IMR-90 (cell line): ENCODE measurements around the gene SRGAP2C.
"Not testable (repeated sequence)": the region's sequence is repeated elsewhere in the genome, so short reads cannot be mapped to it uniquely, and the experiment has no call there.

Experiments
- MXI1 ChIP-seq: IDR thresholded peaks from 2 replicates; pipeline ENCODE4 v1.6.1; 2012; ENCODE audit warnings: low read depth, mild to moderate bottlenecking, low read length, moderate library complexity, borderline replicate concordance
- POLR2A ChIP-seq: IDR thresholded peaks from 2 replicates; pipeline ENCODE4 v1.6.1; 2012; ENCODE audit warnings: mild to moderate bottlenecking, low read depth, low read length
- RAD21 ChIP-seq: IDR thresholded peaks from 2 replicates; pipeline ENCODE4 v1.6.1; 2012; ENCODE audit warnings: low read length, improper control_type of control experiment
- SMC3 ChIP-seq: fragments of 150-350 bp; IDR thresholded peaks from 2 replicates; pipeline ENCODE4 v1.6.1; 2016; ENCODE audit warnings: low read depth, mild to moderate bottlenecking, antibody characterized with exemption, low read length, moderate library complexity
- TF ChIP-seq, protein P1 (sequence below): conservative IDR thresholded peaks from 2 replicates; pipeline ENCODE4 v1.5.1; 2012; ENCODE audit warnings: mild to moderate bottlenecking, low read depth, low read length, improper control_type of control experiment
- TF ChIP-seq, protein P2 (sequence below): fragments of 150-350 bp; IDR thresholded peaks from 2 replicates; pipeline ENCODE4 v1.6.1; 2017; ENCODE audit warnings: mild to moderate bottlenecking, antibody characterized with exemption, low read length, low read depth

DNA sequence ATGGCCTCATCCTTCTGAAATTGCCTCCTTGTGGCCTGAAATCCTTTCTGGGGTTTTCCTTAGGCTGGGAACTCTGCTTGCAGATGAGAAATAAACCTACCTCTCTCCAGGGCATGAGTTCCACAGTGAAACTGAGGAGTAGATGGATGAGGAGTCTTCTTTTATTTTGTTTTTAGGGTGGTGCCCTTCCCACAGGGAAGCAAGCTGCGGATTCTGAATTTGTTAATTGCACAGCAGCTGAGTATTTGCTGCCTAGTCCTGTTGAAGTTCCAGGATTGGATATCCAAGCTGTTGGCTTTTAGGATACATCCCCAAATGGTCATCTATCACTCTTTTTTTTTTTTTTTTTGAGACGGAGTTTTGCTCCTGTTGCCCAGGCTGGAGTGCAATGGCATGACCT, 73.4 kb downstream of the SRGAP2C start:
- TF ChIP-seq, protein P1, sequence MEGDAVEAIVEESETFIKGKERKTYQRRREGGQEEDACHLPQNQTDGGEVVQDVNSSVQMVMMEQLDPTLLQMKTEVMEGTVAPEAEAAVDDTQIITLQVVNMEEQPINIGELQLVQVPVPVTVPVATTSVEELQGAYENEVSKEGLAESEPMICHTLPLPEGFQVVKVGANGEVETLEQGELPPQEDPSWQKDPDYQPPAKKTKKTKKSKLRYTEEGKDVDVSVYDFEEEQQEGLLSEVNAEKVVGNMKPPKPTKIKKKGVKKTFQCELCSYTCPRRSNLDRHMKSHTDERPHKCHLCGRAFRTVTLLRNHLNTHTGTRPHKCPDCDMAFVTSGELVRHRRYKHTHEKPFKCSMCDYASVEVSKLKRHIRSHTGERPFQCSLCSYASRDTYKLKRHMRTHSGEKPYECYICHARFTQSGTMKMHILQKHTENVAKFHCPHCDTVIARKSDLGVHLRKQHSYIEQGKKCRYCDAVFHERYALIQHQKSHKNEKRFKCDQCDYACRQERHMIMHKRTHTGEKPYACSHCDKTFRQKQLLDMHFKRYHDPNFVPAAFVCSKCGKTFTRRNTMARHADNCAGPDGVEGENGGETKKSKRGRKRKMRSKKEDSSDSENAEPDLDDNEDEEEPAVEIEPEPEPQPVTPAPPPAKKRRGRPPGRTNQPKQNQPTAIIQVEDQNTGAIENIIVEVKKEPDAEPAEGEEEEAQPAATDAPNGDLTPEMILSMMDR = not testable (repeated sequence)
- TF ChIP-seq POLR2A, SMC3, MXI1, RAD21: not testable (repeated sequence)
- TF ChIP-seq, protein P2, sequence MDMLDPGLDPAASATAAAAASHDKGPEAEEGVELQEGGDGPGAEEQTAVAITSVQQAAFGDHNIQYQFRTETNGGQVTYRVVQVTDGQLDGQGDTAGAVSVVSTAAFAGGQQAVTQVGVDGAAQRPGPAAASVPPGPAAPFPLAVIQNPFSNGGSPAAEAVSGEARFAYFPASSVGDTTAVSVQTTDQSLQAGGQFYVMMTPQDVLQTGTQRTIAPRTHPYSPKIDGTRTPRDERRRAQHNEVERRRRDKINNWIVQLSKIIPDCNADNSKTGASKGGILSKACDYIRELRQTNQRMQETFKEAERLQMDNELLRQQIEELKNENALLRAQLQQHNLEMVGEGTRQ = not testable (repeated sequence)
